Effector memory CD8-positive, alpha-beta T cell (primary cell): Measurements from ENCODE around the gene LIN54.
A peak's percentile ranks its signal among the peaks of the same experiment; 100 is the strongest.
"Not testable (repeated sequence)": the region's sequence is repeated elsewhere in the genome, so short reads cannot be mapped to it uniquely, and the experiment has no call there.

Experiments
- ATAC-seq: fragments of 150-1000 bp; cut with Tn5 transposase; replicated peaks from 2 replicates; pipeline ENCODE4 v1.10.0; 2021; ENCODE audit warnings: mild to moderate bottlenecking, moderate library complexity
- DNase-seq, 3 experiments: peaks; one replicate each; pipeline ENCODE4 v3.0.0; 2021
- H3K27ac Mint-ChIP-seq, 2 donors: one replicate each; pipeline ENCODE4 v1.8.0; 2022; ENCODE audit warnings: mild to moderate bottlenecking in 2 of 2, mixed read lengths in 2 of 2, moderate library complexity in 2 of 2
- H3K27me3 Mint-ChIP-seq, 2 donors: one replicate each; pipeline ENCODE4 v1.8.0; 2022; ENCODE audit warnings: mixed read lengths in 2 of 2
- H3K36me3 Mint-ChIP-seq: one replicate; pipeline ENCODE4 v1.8.0; 2022; ENCODE audit warnings: mild to moderate bottlenecking, moderate library complexity, mixed read lengths; ENCODE audit not compliant: insufficient read depth
- H3K4me1 Mint-ChIP-seq, 2 donors: one replicate each; pipeline ENCODE4 v1.8.0; 2022; ENCODE audit warnings: low read depth in 2 of 2, mixed read lengths in 2 of 2
- H3K4me3 Mint-ChIP-seq, 2 donors: one replicate each; pipeline ENCODE4 v1.8.0; 2022; ENCODE audit warnings: mild to moderate bottlenecking in 2 of 2, mixed read lengths in 2 of 2, moderate library complexity in 2 of 2
- H3K9me3 Mint-ChIP-seq, 2 donors: one replicate each; pipeline ENCODE4 v1.8.0; 2022; ENCODE audit warnings: mixed read lengths in 2 of 2

The LIN54 gene

DNA sequence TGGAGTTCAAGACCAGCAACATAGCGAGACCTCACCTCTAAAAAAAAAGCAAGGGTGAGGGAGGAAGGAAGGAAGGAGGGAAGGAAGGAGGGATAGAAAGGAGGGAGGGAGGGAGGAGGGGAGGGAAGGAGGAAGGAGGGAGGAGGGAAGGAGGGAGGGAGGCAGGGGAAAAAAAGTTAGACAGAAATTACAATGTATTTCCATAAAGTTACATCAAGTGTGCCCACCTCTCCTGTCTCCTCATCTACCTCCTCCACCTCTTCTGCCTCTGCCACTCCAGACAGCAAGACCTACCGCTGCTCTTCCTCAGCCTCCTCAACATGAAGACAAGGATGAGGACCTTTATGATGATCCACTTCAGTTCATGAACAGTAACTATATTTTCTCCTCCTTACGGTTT, 8.3 kb downstream of the LIN54 start:
- DNase-seq (no peak), ATAC-seq (no peak)
- H3K4me1 Mint-ChIP-seq: peaks cover 15 to 34% of the 10 kb centered on the region in 2 donors
- no peaks in the 10 kb centered on the region for H3K9me3 Mint-ChIP-seq
- no peak overlapping the region for H3K27ac Mint-ChIP-seq
- H3K27me3 Mint-ChIP-seq: no peaks in the 10 kb centered on the region
- peaks cover 4% of the 10 kb centered on the region for H3K36me3 Mint-ChIP-seq
- H3K4me3 Mint-ChIP-seq: no peak overlapping the region

DNA sequence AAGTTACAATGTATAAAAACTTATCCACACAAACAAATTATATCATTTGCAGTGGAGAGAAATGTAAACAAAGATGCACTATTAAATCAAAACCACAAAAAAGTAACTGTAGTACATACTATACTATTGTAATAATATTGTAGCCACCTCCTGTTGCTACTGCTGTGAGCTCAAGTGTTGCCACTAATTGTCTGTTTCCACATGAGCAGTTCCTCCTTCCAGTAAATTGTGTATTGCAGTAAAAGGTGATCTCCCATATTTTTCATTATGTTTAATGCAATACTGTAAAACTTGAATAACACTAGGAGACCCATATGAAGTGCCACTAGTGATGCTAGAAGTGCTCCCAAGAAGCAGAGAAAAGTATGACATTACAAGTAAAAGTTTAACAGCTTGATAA, 11.7 kb downstream of the LIN54 start:
- Mint-ChIP-seq H3K36me3 (peaks cover 4% of the 10 kb centered on the region), H3K27me3 (no peaks in the 10 kb centered on the region), H3K4me3 (no peak overlapping the region), H3K9me3 (no peaks in the 10 kb centered on the region), H3K27ac (peak overlapping the region in 1 of 2 donors; percentile 2), H3K4me1 (peaks cover 5 to 20% of the 10 kb centered on the region in 2 donors)
- DNase-seq (no peak), ATAC-seq (no peak)

DNA sequence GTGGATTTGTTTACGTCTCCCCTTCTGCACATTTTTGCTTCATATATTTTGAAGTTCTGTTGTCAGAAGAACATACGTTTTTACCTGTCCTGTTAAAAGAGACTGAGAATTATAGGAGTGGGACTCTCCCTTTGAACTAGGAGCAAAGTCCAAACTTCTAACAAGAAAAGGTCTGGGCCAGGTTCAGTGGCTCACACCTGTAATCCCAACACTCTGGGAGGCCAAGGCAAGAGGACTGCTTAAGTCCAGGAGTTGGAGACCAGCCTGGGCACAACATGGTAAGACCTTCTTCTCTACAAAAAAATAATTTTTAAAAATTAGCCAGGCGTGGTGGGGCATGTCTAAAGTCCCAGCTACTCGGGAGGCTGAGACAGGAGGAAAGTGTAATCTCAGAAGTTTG, 15.8 kb downstream of the LIN54 start:
- DNase-seq (no peak), ATAC-seq (no peak)
- H3K9me3 Mint-ChIP-seq: no peaks in the 10 kb centered on the region
- H3K4me3 Mint-ChIP-seq: no peak overlapping the region
- H3K36me3 Mint-ChIP-seq: no peaks in the 10 kb centered on the region
- no peaks in the 10 kb centered on the region for H3K27me3 Mint-ChIP-seq
- peaks cover 4 to 31% of the 10 kb centered on the region in 2 donors for H3K4me1 Mint-ChIP-seq
- no peak overlapping the region for H3K27ac Mint-ChIP-seq

DNA sequence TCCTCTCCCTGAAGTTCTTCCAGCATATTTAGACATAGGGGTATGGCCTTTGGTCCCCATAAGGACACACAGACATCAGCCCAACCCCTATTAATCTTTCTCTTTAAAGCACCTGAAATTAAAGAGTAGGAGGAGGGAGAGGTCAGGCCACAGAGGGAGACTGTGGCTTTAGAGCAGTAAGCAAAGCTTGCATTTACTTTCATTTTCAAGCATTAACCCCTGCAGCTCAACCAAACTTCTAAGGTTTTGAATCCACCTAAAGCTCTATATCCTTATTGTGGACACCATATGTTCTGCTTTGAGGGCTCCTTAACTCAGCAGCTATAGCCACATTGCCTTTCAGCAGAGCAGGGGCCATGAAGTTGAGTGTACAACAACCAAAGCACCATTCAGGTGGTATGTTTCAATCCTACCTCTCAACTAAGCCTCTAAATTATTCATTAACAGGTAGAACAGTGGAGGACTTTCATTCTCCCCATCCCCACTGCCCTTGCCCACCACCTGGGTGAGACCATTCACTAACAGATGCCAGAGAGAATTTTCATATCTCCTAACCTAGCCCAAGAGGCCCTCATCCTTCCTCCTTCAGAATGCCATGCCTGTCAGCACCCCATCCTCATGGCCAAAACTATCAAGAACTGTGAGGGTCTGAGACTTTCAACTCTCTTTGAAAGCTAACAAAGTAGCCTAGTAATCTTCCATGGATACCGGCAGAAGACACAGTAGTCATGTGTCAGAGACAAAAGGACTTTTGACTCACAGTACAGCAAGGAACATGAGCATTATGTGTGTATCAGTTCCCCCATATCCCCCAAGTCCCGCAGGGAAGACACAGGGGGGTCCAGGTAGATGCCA, 20.8 kb downstream of the LIN54 start:
- Mint-ChIP-seq H3K36me3 (peaks cover 2% of the 10 kb centered on the region), H3K27me3 (no peaks in the 10 kb centered on the region), H3K4me1 (peaks cover 13 to 27% of the 10 kb centered on the region in 2 donors), H3K9me3 (peaks cover 0 to 2% of the 10 kb centered on the region in 2 donors), H3K27ac (peak overlapping the region; percentile 88 to 96), H3K4me3 (peak overlapping the region; percentile 52 to 68)
- ATAC-seq (peak; percentile 84), DNase-seq (peak in 1 of 3 experiments; percentile 10)

DNA sequence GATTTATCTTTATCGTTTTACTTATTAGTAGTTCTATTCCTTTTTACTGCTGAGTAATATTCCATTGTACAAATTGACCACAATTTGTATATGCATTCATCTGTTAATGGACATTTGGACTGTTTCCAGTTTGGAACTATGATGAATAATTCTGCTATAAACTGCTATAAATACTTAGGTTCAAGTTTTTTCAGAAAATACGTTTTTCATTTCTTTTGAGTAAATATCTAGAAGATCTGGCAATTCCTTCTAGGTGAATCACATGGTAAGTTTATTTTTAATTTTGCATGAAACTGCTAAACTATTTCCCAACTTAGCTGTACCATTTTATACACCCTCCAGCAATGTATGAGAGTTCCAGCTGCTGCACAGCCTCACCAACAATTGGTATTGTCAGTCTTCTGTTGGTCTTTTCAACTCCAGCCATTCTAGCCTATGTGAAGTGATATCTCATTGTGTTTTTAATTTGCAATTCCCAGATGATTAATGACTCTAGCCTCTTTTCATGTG, 22.2 kb downstream of the LIN54 start:
- ATAC-seq (no peak), DNase-seq (no peak)
- Mint-ChIP-seq H3K4me3 (peak overlapping the region in 1 of 2 donors; percentile 6), H3K9me3 (peaks cover 0 to 2% of the 10 kb centered on the region in 2 donors), H3K27me3 (no peaks in the 10 kb centered on the region), H3K36me3 (peaks cover 6% of the 10 kb centered on the region), H3K4me1 (peaks cover 18 to 33% of the 10 kb centered on the region in 2 donors), H3K27ac (peak overlapping the region in 1 of 2 donors; percentile 96)

DNA sequence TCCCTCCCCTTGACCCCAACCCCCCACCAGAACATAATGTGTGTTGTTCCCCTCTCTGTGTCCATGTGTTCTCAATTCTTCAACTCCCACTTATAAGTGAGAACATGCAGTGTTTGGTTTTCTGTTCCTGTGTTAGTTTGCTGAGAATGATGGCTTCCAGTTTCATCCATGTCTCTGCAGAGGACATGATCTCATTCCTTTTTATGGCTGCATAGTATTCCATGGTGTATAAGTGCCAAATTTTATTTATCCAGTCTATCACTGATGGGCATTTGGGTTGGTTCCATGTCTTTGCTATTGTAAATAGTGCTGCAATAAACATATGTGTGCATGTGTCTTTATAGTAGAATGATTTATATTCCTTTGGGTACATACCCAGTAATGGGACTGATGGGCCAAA, 23.1 kb downstream of the LIN54 start:
- H3K36me3 Mint-ChIP-seq, H3K4me3 Mint-ChIP-seq, H3K27me3 Mint-ChIP-seq, H3K27ac Mint-ChIP-seq, H3K9me3 Mint-ChIP-seq, ATAC-seq, DNase-seq: not testable (repeated sequence)
- peaks cover 18 to 31% of the 10 kb centered on the region in 2 donors for H3K4me1 Mint-ChIP-seq

DNA sequence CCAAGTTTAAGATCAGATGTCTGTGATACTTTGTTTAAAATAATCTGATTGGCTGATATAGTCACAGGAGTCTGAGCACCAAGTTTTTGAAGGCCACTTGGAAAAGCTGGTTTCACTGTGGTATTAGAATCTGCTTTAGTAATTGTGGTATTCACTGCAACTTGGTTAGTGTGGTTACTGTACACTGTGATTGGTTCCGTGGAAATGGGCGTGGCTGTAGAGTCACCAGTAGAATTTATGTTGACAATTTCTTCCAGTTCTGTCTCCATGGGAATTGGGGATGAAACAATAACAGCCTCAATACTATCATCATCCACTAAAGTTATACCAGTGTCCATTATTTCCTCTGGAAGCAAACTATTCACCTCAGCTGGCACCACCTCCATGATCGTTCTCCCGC, 26.2 kb downstream of the LIN54 start:
- peak overlapping the region in 1 of 2 donors; percentile 17 for H3K27ac Mint-ChIP-seq
- H3K36me3 Mint-ChIP-seq: peaks cover 15% of the 10 kb centered on the region
- no peaks in the 10 kb centered on the region for H3K27me3 Mint-ChIP-seq
- H3K9me3 Mint-ChIP-seq: peaks cover 0 to 2% of the 10 kb centered on the region in 2 donors
- ATAC-seq (peak; percentile 14), DNase-seq (no peak)
- peaks cover 11% of the 10 kb centered on the region in 2 donors for H3K4me1 Mint-ChIP-seq
- no peak overlapping the region for H3K4me3 Mint-ChIP-seq

DNA sequence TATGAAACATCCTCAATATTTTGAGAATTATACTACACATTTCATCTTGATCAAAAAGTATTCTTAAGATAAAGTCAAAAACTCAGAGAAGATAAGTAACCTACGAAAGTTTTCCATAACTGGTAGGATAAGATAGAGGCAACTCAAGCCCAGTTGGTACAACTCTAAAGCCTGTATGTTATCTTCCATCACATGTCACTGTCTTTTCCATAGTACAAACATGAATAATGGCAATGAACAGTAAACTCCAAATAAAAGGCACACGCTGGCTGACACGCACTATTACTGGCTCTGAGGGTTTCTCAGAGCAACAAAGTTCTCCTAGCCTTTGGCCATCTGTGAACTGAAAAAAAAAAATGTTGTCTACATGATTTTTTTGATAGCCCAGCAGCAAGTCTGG, 27.2 kb downstream of the LIN54 start:
- no peaks in the 10 kb centered on the region for H3K27me3 Mint-ChIP-seq
- H3K4me1 Mint-ChIP-seq: peaks cover 7% of the 10 kb centered on the region in 2 donors
- no peak overlapping the region for H3K27ac Mint-ChIP-seq
- H3K9me3 Mint-ChIP-seq: peaks cover 0 to 2% of the 10 kb centered on the region in 2 donors
- DNase-seq (no peak), ATAC-seq (no peak)
- H3K36me3 Mint-ChIP-seq: peaks cover 14% of the 10 kb centered on the region
- H3K4me3 Mint-ChIP-seq: no peak overlapping the region

DNA sequence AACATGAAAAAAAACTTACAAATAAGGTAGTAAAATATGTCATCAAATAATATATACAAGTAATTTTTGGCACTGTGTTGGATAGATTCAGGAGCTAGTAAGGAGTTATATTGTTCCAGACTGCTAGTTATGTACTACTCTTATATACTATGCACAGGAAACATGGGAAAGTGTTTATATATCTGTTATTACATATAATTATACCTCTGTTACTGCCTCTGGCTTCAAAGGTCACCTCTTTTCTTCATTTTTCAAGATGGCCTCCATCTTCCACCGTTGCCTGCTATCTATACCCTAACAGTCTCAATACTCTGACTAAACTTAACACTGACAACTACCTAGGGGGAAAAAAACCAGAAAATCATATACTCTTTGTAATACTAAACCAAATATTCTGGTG, 29.5 kb downstream of the LIN54 start:
- H3K9me3 Mint-ChIP-seq: no peaks in the 10 kb centered on the region
- DNase-seq (no peak), ATAC-seq (no peak)
- H3K4me1 Mint-ChIP-seq: peaks cover 7 to 10% of the 10 kb centered on the region in 2 donors
- no peak overlapping the region for H3K27ac Mint-ChIP-seq
- no peaks in the 10 kb centered on the region for H3K27me3 Mint-ChIP-seq
- peaks cover 17% of the 10 kb centered on the region for H3K36me3 Mint-ChIP-seq
- no peak overlapping the region for H3K4me3 Mint-ChIP-seq

DNA sequence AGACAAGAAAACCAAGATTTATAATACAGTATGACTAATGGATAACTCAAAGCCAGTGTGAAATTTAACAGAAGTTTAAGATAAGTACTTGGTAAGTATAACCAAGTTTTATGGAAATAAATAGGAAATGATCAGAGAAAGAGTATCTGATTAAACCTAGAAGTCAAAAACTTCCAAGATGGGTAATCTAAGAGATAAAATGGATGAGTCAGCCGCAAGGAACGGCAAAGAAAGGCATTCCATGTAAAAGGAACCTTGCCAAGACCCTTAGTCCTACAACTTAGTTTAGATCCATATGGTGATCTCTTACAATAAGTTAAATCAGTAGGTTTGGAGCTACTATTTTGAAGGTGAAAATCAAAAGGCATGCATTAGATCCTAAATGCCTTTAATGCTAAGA, 34.8 kb downstream of the LIN54 start:
- Mint-ChIP-seq H3K36me3 (peaks cover 27% of the 10 kb centered on the region), H3K27me3 (no peaks in the 10 kb centered on the region), H3K9me3 (no peaks in the 10 kb centered on the region), H3K4me1 (peaks cover 0 to 4% of the 10 kb centered on the region in 2 donors), H3K4me3 (no peak overlapping the region), H3K27ac (no peak overlapping the region)
- no peak for DNase-seq
- no peak for ATAC-seq

DNA sequence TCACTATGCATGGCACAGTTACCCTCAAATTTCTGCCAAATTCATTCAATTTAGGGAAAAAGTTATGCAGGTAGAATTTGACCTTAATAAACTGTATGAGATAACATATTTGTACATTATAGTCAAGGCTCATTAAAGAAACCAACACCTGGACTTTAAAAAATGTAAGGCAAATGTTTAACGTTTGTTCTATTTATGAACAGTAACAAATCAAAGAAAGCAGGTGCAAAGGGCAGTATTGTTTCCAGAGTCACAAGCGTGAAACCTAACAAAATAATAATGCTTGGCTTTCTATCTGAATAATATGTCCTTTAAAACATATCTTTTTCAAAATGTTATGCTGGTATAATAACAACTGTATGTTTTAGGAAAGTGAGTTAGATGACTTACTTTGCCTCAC, 41.2 kb downstream of the LIN54 start:
- no peak overlapping the region for H3K4me3 Mint-ChIP-seq
- H3K36me3 Mint-ChIP-seq: peaks cover 38% of the 10 kb centered on the region
- H3K4me1 Mint-ChIP-seq: peaks cover 3 to 18% of the 10 kb centered on the region in 2 donors
- DNase-seq (no peak), ATAC-seq (no peak)
- H3K27ac Mint-ChIP-seq: peak overlapping the region in 1 of 2 donors; percentile 88
- H3K27me3 Mint-ChIP-seq: no peaks in the 10 kb centered on the region
- H3K9me3 Mint-ChIP-seq: no peaks in the 10 kb centered on the region

DNA sequence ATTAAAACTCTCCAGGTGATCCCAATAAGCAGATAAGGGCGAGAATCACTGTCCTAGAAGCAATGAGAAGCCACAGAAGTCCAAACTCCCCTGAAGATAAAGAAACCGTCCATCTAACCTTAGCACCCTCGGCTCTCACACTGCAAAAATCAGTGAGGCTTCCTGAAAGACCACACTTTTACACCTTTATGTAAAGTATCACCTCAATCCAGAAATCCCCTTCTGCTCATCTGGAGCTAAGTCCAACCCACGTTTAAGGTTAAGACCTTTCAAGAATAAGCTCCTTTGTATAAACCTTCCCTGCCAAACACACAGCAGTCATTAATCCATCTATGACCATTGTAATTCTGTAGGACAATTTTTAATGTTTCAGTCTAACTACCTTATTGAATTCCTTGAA, 41.7 kb downstream of the LIN54 start:
- Mint-ChIP-seq H3K36me3 (peaks cover 37% of the 10 kb centered on the region), H3K27ac (peak overlapping the region; percentile 49 to 88), H3K4me3 (no peak overlapping the region), H3K9me3 (no peaks in the 10 kb centered on the region), H3K27me3 (no peaks in the 10 kb centered on the region), H3K4me1 (peaks cover 3 to 18% of the 10 kb centered on the region in 2 donors)
- ATAC-seq (no peak), DNase-seq (no peak)

DNA sequence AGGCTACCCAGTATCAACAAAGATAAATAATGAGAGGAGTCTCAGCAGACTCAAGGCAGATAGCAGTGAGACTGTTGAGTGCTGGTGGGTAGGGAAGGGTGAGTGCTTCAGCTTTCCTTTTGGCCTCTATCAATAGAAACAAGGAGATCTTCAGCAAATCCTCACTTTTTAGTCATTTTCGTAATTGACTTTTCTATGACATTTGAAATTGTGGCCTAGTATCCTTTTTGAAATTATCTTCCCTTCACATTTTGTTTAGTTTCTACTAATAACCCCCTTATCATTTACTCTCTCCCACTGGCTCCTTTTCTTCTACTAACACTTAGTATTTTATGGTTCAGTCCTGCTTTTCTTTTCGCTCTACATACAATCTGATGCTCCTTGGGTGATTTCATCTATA, 44.9 kb downstream of the LIN54 start:
- H3K36me3 Mint-ChIP-seq: peaks cover 42% of the 10 kb centered on the region

DNA sequence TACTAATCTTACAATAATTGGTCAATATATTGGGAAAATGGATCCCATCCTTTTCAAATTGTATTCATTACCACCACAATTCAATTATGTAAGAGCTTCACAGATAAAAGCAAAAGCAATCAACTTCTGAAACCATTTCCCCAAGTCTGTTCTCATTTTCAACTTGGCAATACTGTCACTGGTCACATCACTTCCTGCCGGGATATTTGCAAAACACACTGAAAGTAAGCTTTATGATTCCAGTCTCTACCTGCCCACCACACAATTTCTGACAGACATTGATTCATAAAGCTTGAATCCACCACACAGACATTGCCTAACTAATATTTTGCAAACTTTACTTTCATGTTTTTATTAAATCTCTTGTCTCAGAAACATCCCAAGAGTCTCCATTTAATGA, 53.6 kb downstream of the LIN54 start:
- ATAC-seq (no peak), DNase-seq (no peak)
- peaks cover 29% of the 10 kb centered on the region for H3K36me3 Mint-ChIP-seq
- H3K27ac Mint-ChIP-seq: no peak overlapping the region
- H3K4me3 Mint-ChIP-seq: no peak overlapping the region
- peaks cover 0 to 16% of the 10 kb centered on the region in 2 donors for H3K4me1 Mint-ChIP-seq
- H3K9me3 Mint-ChIP-seq: no peaks in the 10 kb centered on the region
- H3K27me3 Mint-ChIP-seq: no peaks in the 10 kb centered on the region

More for the DNA sequence above, 44.9 kb downstream of the LIN54 start:
- no peak overlapping the region for H3K4me3 Mint-ChIP-seq
- no peaks in the 10 kb centered on the region for H3K9me3 Mint-ChIP-seq
- DNase-seq (no peak), ATAC-seq (no peak)
- no peaks in the 10 kb centered on the region for H3K27me3 Mint-ChIP-seq
- H3K27ac Mint-ChIP-seq: peak overlapping the region in 1 of 2 donors; percentile 17
- peaks cover 3 to 18% of the 10 kb centered on the region in 2 donors for H3K4me1 Mint-ChIP-seq
